ENCODE data around the gene EPHB4.

DNA sequence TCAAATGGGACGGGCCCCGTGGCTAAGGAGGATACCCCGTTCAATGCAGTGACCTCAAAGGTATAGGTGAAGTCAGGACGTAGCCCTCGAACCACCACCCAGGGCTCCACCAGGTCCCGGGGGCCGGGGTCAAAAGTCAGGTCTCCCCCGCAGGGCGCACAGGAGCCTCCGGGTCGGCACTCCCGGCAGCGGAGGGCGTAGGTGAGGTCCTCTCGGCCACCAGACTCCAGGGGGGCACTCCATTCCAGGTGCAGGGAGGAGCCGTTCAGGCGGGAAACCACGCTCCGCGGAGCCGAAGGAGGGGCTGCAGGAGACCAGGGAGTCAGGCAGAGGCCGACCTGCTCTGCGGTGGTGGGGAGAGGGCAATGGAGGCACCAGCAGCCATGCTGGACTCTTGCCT lies 7.7 kb downstream of the EPHB4 start:
- TF ChIP-seq ZFP41 (tag by site-specific recombination; IDR thresholded peaks at IDR 0.05; ENCODE audit: borderline replicate concordance) (no peak), ZBTB1 (tag by site-specific recombination; IDR thresholded peaks at IDR 0.05) (no peak)
- TF ChIP-seq, protein P1, sequence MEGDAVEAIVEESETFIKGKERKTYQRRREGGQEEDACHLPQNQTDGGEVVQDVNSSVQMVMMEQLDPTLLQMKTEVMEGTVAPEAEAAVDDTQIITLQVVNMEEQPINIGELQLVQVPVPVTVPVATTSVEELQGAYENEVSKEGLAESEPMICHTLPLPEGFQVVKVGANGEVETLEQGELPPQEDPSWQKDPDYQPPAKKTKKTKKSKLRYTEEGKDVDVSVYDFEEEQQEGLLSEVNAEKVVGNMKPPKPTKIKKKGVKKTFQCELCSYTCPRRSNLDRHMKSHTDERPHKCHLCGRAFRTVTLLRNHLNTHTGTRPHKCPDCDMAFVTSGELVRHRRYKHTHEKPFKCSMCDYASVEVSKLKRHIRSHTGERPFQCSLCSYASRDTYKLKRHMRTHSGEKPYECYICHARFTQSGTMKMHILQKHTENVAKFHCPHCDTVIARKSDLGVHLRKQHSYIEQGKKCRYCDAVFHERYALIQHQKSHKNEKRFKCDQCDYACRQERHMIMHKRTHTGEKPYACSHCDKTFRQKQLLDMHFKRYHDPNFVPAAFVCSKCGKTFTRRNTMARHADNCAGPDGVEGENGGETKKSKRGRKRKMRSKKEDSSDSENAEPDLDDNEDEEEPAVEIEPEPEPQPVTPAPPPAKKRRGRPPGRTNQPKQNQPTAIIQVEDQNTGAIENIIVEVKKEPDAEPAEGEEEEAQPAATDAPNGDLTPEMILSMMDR (tag by site-specific recombination; IDR thresholded peaks at IDR 0.05): no peak
